IPS-NIHi11 (cell line): ENCODE data around the gene ULK4.
"Not testable (repeated sequence)": the region's sequence is repeated elsewhere in the genome, so short reads cannot be mapped to it uniquely, and the experiment has no call there.

Experiments used
- DNase-seq: peaks from one replicate; pipeline ENCODE4 v3.0.0; 2012; ENCODE audit warnings: mixed read lengths, low spot score

ULK4 gene

GRCh38 chr3:41578798-41579197, 383.1 kb downstream of the ULK4 start:
- no peak for DNase-seq

GRCh38 chr3:41575724-41576123, 386.2 kb downstream of the ULK4 start:
- no peak for DNase-seq

GRCh38 chr3:41574900-41575299, 387.0 kb downstream of the ULK4 start:
- no peak for DNase-seq

DNA sequence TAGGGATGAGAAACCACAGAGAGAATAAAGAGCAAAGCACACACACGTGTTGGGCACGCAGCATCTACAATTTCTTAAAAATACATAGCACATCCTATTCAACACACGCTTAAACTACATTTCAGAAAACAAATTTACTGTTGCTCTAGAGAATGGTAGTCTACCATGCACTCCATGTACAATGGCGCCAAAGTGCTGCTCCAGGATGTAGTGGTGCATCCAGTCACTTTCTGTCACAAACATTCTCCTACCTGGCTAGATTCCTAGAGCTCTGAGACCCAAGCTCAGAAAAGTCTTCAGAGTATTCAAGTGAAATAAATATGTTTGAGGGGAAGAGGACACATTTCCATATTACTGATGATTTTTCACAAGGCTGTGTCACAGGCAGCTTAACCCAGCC, 388.3 kb downstream of the ULK4 start:
- DNase-seq = no peak

- no peak for DNase-seq
Observed at GRCh38 chr3:41572092-41572491, 389.8 kb downstream of the ULK4 start.

DNA sequence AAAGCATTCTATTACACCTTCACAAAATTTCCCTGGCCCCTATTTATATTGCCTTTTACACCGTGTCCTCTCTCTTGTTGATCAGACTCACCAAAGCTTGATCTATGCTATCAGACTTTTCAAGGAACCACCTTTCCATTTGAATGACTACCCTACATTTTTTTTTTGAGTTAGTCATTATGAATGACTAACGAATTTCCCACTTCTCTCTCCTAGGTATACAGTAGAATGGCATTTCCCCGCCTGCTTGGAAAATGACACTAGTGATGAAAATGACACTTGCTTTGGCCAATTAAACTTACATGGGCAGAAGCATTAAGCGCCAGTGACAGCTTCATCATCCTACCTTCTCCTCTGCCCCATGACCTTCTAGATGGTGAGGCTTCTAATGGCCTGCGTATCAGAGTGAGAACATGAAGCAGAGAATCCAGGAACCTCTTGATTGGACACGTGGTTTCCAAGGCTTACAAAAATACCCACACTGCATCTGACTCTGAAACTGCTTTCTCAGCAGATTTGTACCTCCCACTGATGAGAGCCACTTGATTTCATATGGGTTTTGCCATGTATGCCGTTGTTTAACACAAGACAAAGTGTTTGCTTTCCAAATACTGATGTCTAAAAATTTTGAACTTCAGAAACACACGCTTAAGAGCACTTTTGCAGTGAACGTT, 392.1 kb downstream of the ULK4 start:
- DNase-seq = no peak

DNA sequence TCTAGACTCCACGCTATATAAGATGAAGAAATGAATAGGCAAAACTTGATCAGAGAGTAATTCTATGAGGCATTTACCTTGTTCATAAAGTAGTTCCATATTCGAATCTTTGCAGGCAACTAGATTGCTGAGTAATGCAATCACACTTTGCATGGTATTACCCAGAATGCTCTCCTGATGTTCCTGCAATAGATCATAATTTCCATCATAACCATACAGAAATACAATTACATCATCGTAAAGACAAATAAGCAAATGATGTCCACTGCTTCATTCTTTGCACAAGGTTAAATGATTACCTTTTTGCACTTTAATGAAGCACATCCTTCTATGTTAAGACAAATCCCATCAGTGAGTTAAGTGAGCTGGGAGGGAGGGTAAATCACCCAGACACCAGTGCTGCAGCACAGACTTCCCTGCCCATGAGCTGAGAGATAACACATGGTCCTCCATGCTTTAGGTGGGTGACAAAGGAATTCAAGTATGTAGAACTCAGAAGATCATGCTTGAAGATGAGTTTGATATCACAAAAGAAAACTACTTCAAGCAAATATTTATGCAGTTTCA, 395.9 kb downstream of the ULK4 start:
- DNase-seq = no peak

DNA sequence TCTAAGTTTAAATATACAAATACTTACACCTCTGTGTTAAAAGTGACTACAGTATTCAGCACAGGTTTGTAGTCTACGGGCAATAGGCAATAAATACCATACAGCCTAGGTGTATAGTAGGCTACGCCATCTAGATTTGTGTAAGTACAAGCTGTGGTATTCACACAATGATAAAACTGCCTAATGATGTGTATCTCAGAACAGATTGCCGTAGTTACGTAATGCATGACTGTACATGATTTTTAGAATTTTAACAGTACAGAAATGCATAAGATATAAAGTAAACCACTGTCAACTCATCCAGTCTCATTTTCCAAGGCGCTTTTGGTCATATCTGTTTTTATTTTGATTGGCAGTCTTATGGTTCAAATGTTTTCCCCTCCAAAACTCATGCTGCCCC, 396.9 kb downstream of the ULK4 start:
- no peak for DNase-seq

- not testable (repeated sequence) for DNase-seq
Observed at GRCh38 chr3:41556245-41556644, 405.7 kb downstream of the ULK4 start.

DNA sequence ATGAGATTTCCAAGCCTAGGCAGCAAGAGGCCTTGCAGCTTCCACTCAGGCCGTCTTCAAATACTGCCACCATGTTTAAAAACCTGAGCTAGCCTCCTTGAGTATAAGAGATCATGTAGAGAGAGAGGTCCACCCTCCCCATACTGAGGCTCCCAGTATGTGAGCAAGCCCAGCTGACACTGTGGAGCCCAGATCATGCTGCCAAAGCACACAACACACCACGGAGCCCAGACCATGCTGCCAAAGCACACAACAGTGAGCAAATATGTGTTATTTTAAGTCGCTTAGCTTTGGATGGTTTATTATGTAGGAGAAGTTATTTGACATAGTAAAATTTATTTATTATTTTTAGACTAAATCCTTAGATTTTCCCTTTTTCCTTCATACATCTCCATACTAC, 428.9 kb downstream of the ULK4 start:
- DNase-seq = no peak

DNA sequence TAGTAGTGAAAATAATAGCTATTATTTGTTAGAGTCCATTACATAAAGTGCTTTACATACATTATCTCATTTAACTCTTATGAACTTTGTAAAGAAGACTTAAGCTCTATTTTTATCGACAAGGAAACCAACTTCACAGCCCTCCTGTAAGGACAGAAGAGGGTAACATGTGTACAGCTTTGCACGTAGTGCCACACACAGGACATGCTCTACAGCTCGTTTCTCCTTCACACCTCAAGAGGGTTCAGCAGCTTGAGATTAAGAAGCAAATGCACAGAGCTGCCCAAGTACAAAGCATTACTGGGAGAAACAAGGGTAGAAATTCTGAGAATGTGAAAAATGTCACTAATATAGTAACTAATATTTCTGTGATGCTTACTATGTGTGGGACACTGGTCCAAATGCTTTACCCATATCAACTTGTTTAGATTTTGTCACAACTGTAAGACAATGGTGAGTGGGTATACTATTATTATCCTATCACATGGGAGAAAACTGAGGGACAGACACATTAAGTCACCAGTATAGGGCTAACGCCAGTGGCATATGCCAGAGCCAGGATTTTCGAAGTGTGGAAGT, 434.8 kb downstream of the ULK4 start:
- DNase-seq = no peak

- DNase-seq = peak; percentile 8
Observed at GRCh38 chr3:41525303-41526064, 436.4 kb downstream of the ULK4 start.

GRCh38 chr3:41523897-41524296, 438.0 kb downstream of the ULK4 start:
- DNase-seq = no peak

GRCh38 chr3:41522612-41523011, 439.3 kb downstream of the ULK4 start:
- DNase-seq = no peak

DNA sequence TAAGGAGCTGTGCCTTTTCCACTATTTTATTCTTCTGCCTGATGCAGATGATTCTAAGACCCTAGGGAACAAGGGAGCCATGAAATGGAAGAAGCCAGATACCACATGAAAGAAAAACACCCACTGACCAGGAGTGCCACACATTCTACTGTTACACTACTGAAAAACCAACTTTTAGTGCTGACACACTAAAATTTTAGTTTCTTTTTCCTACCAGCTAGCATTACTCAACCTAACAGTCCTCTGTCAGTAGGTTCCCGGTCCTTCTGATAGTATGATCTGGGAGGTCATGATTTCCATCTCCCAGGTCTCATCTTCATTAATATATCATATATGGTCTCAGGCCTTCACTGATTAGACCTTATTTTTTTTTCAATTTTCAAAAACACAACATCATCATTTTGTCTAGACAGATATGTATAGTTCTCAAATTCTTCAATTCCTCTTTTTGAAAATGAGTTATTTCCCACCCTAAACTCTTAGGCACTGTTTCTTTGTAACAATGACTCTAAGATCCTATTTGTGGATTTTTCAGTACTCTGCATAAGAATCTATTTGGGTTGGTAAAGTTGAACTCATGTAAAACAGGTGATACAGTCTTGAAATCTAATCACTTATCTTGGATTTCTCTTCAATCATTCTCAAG, 440.8 kb downstream of the ULK4 start:
- DNase-seq = no peak

DNA sequence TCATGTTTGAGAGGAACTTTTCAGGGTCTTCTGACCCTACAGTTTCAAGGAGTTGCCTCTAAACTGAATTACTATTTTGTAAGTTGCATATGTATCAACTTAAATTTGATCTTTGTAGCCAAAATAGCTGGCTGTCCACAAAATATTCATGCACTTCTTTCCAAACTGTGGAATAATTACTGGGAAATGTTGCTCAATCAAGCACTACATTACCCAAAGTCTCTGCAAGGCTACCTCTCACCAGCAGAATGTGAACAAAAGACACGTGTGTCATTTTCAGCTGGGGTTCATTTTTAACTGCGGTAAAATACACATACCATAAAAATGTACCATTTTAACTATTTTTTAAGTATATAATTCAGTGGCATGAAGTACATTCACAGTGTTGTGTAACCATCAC, 442.2 kb downstream of the ULK4 start:
- no peak for DNase-seq

- no peak for DNase-seq
Observed at GRCh38 chr3:41518626-41519025, 443.3 kb downstream of the ULK4 start.

DNA sequence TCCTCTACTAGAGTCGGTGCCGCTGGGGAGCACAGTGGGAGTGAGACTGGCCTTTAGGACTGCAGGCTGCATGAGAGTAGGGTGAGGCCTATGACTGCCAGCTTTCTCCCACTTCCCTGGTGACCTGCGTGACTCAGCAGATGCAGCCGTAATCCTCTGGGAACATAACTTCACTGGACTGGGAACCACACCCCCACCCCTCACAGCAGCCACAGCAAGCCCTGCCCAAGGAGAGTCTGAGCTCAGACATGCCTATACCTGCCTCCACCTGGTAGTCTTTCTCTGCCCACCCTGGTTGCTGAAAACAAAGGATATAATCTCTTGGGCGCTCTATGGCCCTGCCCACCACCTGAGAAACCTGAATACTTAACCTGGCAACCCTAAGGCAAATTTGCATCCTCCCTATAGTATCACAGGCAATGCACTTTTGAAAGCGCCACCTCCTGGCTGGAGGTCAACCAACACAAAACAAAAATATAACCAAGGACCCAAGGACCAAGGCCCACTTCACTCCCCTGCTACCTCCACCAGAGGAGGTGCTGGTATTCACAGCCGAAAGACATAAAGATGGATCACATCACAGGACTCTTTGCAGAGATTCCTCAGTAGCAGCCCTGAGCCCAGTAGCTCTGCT, 453.7 kb downstream of the ULK4 start:
- DNase-seq = no peak

GRCh38 chr3:41507336-41508062, 454.4 kb downstream of the ULK4 start:
- DNase-seq = no peak

DNA sequence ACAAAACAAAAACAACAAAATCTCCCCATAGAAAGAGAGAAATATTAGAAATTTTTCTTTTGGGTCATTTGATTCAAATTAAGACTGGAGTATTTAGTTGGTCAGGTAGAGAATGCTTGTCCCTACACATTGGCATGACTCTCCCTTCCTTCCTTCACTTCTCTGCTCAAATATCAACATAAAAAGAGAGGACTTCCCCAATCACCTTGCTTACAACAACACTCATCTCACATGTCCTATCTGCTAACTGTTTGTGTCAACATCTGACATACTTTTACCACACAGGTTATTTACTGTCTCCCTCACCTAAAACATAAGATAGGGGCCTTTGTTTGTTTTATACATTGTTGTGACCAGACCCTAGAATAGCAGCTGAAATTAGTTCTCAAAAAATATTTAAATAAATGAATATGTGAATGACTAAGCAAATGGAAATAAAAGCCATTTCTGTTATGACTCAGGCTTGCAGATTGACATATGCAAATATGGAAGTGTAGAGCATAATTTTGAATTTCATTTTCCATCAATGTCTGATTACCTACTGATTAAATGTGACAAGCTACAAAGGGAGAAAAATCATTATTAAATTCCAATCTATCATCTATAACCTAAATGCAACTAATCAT, 457.8 kb downstream of the ULK4 start:
- no peak for DNase-seq

DNA sequence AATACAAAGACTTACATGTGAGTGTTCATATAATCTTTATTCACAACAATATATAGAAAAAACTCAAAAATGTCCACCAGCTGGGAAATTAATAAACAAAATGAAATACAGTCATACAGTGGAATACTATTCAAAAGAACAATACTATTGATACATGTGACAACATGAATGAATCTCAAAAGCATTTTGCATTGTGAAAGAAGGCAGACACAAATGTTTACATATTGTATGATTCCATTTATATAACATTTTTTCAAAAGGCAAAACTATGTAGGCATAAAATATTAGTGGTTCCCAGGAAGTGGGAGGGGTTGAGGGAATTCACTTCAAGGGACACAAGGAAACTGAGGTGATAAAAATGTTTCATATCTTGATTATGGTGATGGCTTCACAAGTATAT, 459.4 kb downstream of the ULK4 start:
- no peak for DNase-seq
